NCI-H2227 (cell line): ENCODE data around the gene EIPR1.
"Not testable (repeated sequence)": the region's sequence is repeated elsewhere in the genome, so short reads cannot be mapped to it uniquely, and the experiment has no call there.

ENCODE experiments used
- DNase-seq: peaks from one replicate; lab custom pipeline; 2025; ENCODE audit not compliant: unreplicated experiment; lab: John Stamatoyannopoulos, UW

The EIPR1 gene

GRCh38 chr2:3291113-3291512 lies 86.5 kb downstream of the EIPR1 start:
- no peak for DNase-seq

- no peak for DNase-seq
These were observed 87.0 kb downstream of the EIPR1 start for GRCh38 chr2:3290655-3291054.

- DNase-seq = no peak
These were observed 87.6 kb downstream of the EIPR1 start for GRCh38 chr2:3289971-3290370.

GRCh38 chr2:3289526-3289925 lies 88.1 kb downstream of the EIPR1 start:
- no peak for DNase-seq

- DNase-seq = no peak
These were observed 88.5 kb downstream of the EIPR1 start for GRCh38 chr2:3289171-3289515.

GRCh38 chr2:3288470-3289170 lies 89.0 kb downstream of the EIPR1 start:
- peak; percentile 9 for DNase-seq

- no peak for DNase-seq
These were observed 89.7 kb downstream of the EIPR1 start for GRCh38 chr2:3287896-3288295.

GRCh38 chr2:3286646-3287036 lies 91.0 kb downstream of the EIPR1 start:
- DNase-seq = not testable (repeated sequence)

GRCh38 chr2:3285901-3286645 lies 91.5 kb downstream of the EIPR1 start:
- no peak for DNase-seq

- DNase-seq = no peak
These were observed 92.7 kb downstream of the EIPR1 start for GRCh38 chr2:3284657-3285630.

- DNase-seq = not testable (repeated sequence)
These were observed 93.6 kb downstream of the EIPR1 start for GRCh38 chr2:3283876-3284656.

- DNase-seq = no peak
These were observed 94.4 kb downstream of the EIPR1 start for GRCh38 chr2:3283206-3283605.

- peak; percentile 85 for DNase-seq
These were observed 95.3 kb downstream of the EIPR1 start for GRCh38 chr2:3282056-3282998.

- no peak for DNase-seq
These were observed 96.7 kb downstream of the EIPR1 start for GRCh38 chr2:3280683-3281520.

GRCh38 chr2:3280197-3280596 lies 97.4 kb downstream of the EIPR1 start:
- no peak for DNase-seq

- no peak for DNase-seq
These were observed 98.2 kb downstream of the EIPR1 start for GRCh38 chr2:3279236-3279960.

- no peak for DNase-seq
These were observed 98.9 kb downstream of the EIPR1 start for GRCh38 chr2:3278521-3279218.
